Lower leg skin (tissue), 4 donors: ENCODE results near the gene VGLL3. TPM values are rescaled to one million over a fixed set of nuclear protein-coding genes. Genes with fewer than 3 reads are reported as not detected.

Experiments used
- DNase-seq, 2 donors: peaks; one replicate each; pipeline ENCODE4 v3.0.0-alpha.2; 2019; ENCODE audit warnings: low spot score in 2 of 2
- H3K4me3 ChIP-seq: fragments of 200-600 bp; sonication (generic); 2 replicates; pipeline ENCODE4 v1.5.1; 2017; ENCODE audit warnings: mild to moderate bottlenecking, low read depth; ENCODE audit not compliant: poor library complexity, severe bottlenecking
- CTCF ChIP-seq, 3 donors: fragments of 450-650 bp; IDR thresholded peaks; one replicate each; pipeline ENCODE4 v1.5.1; 2016; ENCODE audit warnings: antibody characterized with exemption in 3 of 3, mild to moderate bottlenecking in 3 of 3, moderate library complexity in 2 of 3
- POLR2A ChIP-seq, 2 donors: fragments of 450-650 bp; IDR thresholded peaks; one replicate each; pipeline ENCODE4 v1.6.1; 2016 to 2017; ENCODE audit warnings: antibody characterized with exemption in 2 of 2, mild to moderate bottlenecking in 1 of 2, moderate library complexity in 1 of 2
- WGBS, 2 donors: methylation state at CpG; one replicate each; pipeline ENCODE4 v1.1.5; 2018; 5-methylcytosine and 5-hydroxymethylcytosine counted together
- intact Hi-C: fragments of 100-400 bp; cut with DNase I; formaldehyde crosslinking; loops from one replicate; pipeline ENCODE4 v1.15.0; 2023; ENCODE audit warnings: low total_unique reads
- total RNA-seq, 4 donors: library from RNA; depleted of rRNA; stranded (reverse); fragments of >200 nt; gene quantifications; one replicate each; pipeline ENCODE4 v1.1.0, GENCODE V29; 2016

Gene VGLL3
- total RNA-seq, 4 donors from 2014 or later = 8.0 to 24.7 (median 10.3) TPM

- no peak overlapping the region for H3K4me3 ChIP-seq
- TF ChIP-seq CTCF (IDR thresholded peaks at IDR 0.05) (no peak), POLR2A (IDR thresholded peaks at IDR 0.05) (no peak)
- DNase-seq = no peak
- intact Hi-C loops = no loop called here
- 33 to 40% methylated on average over 1 of the region's 1 CpG for WGBS, 2 donors
Measured at GRCh38 chr3:86989006-86989405, 1.9 kb downstream of the VGLL3 start.

- no peak for DNase-seq
- TF ChIP-seq POLR2A (IDR thresholded peaks at IDR 0.05) (no peak), CTCF (IDR thresholded peaks at IDR 0.05) (no peak)
- H3K4me3 ChIP-seq = no peak overlapping the region
- intact Hi-C loops = no loop called here
- 61 to 64% methylated on average over 4 of the region's 4 CpGs for WGBS, 2 donors
Measured at GRCh38 chr3:86988235-86988634, 2.7 kb downstream of the VGLL3 start.

- TF ChIP-seq CTCF (IDR thresholded peaks at IDR 0.05) (no peak), POLR2A (IDR thresholded peaks at IDR 0.05) (no peak)
- WGBS, 2 donors = 80 to 96% methylated on average over 1 of the region's 1 CpG
- DNase-seq = no peak
- intact Hi-C loops = no loop called here
- H3K4me3 ChIP-seq = no peak overlapping the region
Measured at GRCh38 chr3:86987421-86987715, 3.6 kb downstream of the VGLL3 start.

GRCh38 chr3:86986671-86987420 is 4.1 kb downstream of the VGLL3 start:
- intact Hi-C loops = no loop called here
- no peak for TF ChIP-seq CTCF (IDR thresholded peaks at IDR 0.05)
- TF ChIP-seq POLR2A (IDR thresholded peaks at IDR 0.05) = no peak

GRCh38 chr3:86985181-86985826 is 5.6 kb downstream of the VGLL3 start:
- H3K4me3 ChIP-seq = no peak overlapping the region
- 55 to 69% methylated on average over 2 of the region's 2 CpGs for WGBS, 2 donors
- intact Hi-C loops = no loop called here
- TF ChIP-seq CTCF (IDR thresholded peaks at IDR 0.05) (no peak), POLR2A (IDR thresholded peaks at IDR 0.05) (no peak)
- DNase-seq = no peak

More at GRCh38 chr3:86986671-86987420, 4.1 kb downstream of the VGLL3 start:
- DNase-seq = no peak
- WGBS, 2 donors = 38% methylated on average over 6 of the region's 6 CpGs
- H3K4me3 ChIP-seq = no peak overlapping the region
